ENCODE results near the gene SSC5D. TPM values are rescaled to one million over a fixed set of nuclear protein-coding genes. Genes with fewer than 3 reads are reported as not detected.

SSC5D gene
- total and polyA plus RNA-seq, 10 of the 15 experiments (the other 5 are each of a cell fraction or from before 2014, with no cell fraction given): 0.03 to 0.13 (median 0.05) TPM; not detected in 4

DNA sequence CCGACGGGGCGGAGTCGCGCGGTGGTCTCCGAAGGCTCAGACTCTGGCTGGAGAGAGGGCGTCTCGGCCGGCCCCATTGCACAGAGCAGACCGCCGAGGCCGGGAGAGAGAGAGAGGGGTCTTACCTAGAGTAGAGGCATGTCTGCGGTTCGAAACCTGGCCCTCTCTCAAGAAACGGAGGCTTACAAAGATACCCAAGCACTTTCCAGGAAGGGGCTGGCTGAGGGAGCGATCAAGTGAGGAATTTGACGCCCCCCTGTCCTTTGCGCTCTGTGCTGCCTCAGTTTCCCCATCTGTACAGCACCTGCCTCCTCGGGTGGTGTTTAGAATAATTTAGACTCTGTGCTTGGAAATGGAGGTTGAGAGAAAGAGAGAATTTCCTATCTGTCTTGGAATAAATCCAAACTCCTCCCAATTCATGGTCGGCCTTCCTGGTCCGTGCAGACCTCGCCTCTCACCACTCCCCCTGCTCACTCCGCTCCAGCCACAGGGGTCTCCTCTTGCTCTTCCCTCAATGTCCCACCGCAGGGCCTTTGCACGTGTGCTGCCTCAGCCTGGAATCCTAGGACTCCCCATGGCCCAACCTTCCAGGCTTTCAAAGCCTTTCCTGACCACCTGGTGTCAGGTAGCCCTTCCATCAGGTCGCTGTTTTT lies 26.1 kb upstream of the SSC5D start (continued):
- TF ChIP-seq ZBTB33 (IDR thresholded peaks at IDR 0.05): no peak
- no peak for TF ChIP-seq HCFC1 (IDR thresholded peaks at IDR 0.05; ENCODE audit: low read length)
- TF ChIP-seq, protein P1, sequence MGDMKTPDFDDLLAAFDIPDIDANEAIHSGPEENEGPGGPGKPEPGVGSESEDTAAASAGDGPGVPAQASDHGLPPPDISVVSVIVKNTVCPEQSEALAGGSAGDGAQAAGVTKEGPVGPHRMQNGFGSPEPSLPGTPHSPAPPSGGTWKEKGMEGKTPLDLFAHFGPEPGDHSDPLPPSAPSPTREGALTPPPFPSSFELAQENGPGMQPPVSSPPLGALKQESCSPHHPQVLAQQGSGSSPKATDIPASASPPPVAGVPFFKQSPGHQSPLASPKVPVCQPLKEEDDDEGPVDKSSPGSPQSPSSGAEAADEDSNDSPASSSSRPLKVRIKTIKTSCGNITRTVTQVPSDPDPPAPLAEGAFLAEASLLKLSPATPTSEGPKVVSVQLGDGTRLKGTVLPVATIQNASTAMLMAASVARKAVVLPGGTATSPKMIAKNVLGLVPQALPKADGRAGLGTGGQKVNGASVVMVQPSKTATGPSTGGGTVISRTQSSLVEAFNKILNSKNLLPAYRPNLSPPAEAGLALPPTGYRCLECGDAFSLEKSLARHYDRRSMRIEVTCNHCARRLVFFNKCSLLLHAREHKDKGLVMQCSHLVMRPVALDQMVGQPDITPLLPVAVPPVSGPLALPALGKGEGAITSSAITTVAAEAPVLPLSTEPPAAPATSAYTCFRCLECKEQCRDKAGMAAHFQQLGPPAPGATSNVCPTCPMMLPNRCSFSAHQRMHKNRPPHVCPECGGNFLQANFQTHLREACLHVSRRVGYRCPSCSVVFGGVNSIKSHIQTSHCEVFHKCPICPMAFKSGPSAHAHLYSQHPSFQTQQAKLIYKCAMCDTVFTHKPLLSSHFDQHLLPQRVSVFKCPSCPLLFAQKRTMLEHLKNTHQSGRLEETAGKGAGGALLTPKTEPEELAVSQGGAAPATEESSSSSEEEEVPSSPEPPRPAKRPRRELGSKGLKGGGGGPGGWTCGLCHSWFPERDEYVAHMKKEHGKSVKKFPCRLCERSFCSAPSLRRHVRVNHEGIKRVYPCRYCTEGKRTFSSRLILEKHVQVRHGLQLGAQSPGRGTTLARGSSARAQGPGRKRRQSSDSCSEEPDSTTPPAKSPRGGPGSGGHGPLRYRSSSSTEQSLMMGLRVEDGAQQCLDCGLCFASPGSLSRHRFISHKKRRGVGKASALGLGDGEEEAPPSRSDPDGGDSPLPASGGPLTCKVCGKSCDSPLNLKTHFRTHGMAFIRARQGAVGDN (IDR thresholded peaks at IDR 0.05): 0 out of 2 replicates have a peak, but pooled peaks have one; percentile 21

DNA sequence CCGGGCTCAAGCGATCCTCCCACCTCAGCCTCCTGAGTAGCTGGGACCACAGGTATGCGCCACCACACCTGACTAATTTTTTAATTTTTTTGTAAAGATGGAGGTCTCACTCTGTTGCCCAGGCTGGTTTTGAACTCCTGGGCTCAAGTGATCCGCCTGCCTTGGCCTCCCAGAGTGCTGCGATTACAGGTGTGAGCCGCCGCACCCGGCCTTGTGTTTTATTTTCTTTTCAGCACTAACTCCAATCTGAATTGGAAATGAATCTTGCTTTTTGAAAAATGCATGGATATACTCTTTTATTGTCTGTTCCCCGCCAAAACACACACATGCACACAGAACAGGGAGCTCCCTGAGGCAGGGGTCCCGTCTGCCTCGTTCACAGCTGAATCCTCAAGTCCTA lies 25.5 kb upstream of the SSC5D start:
- intact Hi-C loops (cut with micrococcal nuclease; ENCODE audit: unreplicated experiment) (no loop called here), in situ Hi-C loops (cut with MboI) (no loop called here)
- no peaks in the 10 kb centered on the region for H3K9me3 ChIP-seq (replicated peaks; ENCODE audit: control insufficient read depth, insufficient read depth, low read length)
- no peaks in the 10 kb centered on the region for H3K27me3 ChIP-seq (replicated peaks in 1 of 2; ENCODE audit: control insufficient read depth in 2 of 2, insufficient read depth in 2 of 2, low read length in 1 of 2)
- peaks cover 9% of the 10 kb centered on the region for H3K79me2 ChIP-seq (ENCODE audit: control insufficient read depth, insufficient read depth, low read length)
- ChIA-PET SMC1A (ENCODE audit: uncharacterized antibody, unreplicated experiment) (no interaction called here), RAD21 (ENCODE audit: unreplicated experiment) (no interaction called here), POLR2A (no interaction called here), CTCF (interaction anchor here (0.6 to 2.5 kb wide), 3 partner anchors 12 to 1085 kb away, joined by 3 to 33 read pairs (median 3); no protein-coding TSS in a partner anchor)
- no TSS peak for BruUV-seq (replicated peaks)
- no peak overlapping the region for H3K4me2 ChIP-seq (ENCODE audit: control insufficient read depth, insufficient read depth)
- no peak overlapping the region for H2AFZ ChIP-seq (ENCODE audit: control insufficient read depth, low read depth, low read length)
- no peak for ATAC-seq
- H4K20me1 ChIP-seq (ENCODE audit: control insufficient read depth, insufficient read depth): no peaks in the 10 kb centered on the region; the same call in 1 of the 2 replicates
- no peaks in the 10 kb centered on the region for H3K4me1 ChIP-seq (ENCODE audit: control insufficient read depth, insufficient read depth, low read length)
- H3K27ac ChIP-seq (ENCODE audit: control insufficient read depth, insufficient read depth): no peak overlapping the region
- FAIRE-seq: no peak
- H3K36me3 ChIP-seq (ENCODE audit: control insufficient read depth in 2 of 2, insufficient read depth in 2 of 2, low read length in 1 of 2): no peaks in the 10 kb centered on the region; a peak in 1 of 4 replicates
- H3K9ac ChIP-seq (ENCODE audit: control insufficient read depth, insufficient read depth, low read length): no peak overlapping the region
- H3K4me3 ChIP-seq: no peak overlapping the region
- WGBS (ENCODE audit: insufficient coverage, insufficient replicate concordance, low lambda C conversion rate, missing lambda C conversion rate): 85% methylated on average over 11 of the region's 11 CpGs
- no peak for DNase-seq (ENCODE audit: low read depth, low spot score)
- no peak for TF ChIP-seq EGR1 (IDR thresholded peaks at IDR 0.05; ENCODE audit: borderline replicate concordance in 1 of 2, low read depth in 2 of 2, low read length in 2 of 2)
- no peak for TF ChIP-seq RCOR1 (conservative IDR thresholded peaks at IDR 0.05; ENCODE audit: low read depth, low read length)
- TF ChIP-seq NR2C2 (IDR thresholded peaks at IDR 0.05; ENCODE audit: borderline replicate concordance, control insufficient read depth, insufficient read length, low read depth): no peak
- no peak for TF ChIP-seq CBX3 (IDR thresholded peaks at IDR 0.05; ENCODE audit: borderline replicate concordance, low read depth)
- TF ChIP-seq PAX5 (IDR thresholded peaks at IDR 0.05; ENCODE audit: borderline replicate concordance, low read depth, low read length): no peak
- TF ChIP-seq WRNIP1 (IDR thresholded peaks at IDR 0.05; ENCODE audit: borderline replicate concordance, low read depth, low read length): no peak
- TF ChIP-seq ATF2 (IDR thresholded peaks at IDR 0.05; ENCODE audit: low read length): no peak
- TF ChIP-seq IRF3 (IDR thresholded peaks at IDR 0.05): no peak
- TF ChIP-seq SMC3 (IDR thresholded peaks at IDR 0.05; ENCODE audit: borderline replicate concordance, low read length): no peak
- TF ChIP-seq YBX1 (IDR thresholded peaks at IDR 0.05): no peak

All from GM12878 (cell line).